Activated naive CD4-positive, alpha-beta T cell treated with anti-CD3 and anti-CD28 coated beads, Interleukin-2, amount 50 U/mL, for 24 hours (primary cell): Measurements from ENCODE around the gene CEP63.

ENCODE experiments used
- H3K27ac Mint-ChIP-seq: one replicate; pipeline ENCODE4 v1.8.0; 2021; ENCODE audit warnings: mild to moderate bottlenecking, mixed read lengths
- H3K27me3 Mint-ChIP-seq: one replicate; pipeline ENCODE4 v1.8.0; 2021; ENCODE audit warnings: mixed read lengths
- H3K36me3 Mint-ChIP-seq: one replicate; pipeline ENCODE4 v1.8.0; 2021; ENCODE audit warnings: mixed read lengths
- H3K4me1 Mint-ChIP-seq: one replicate; pipeline ENCODE4 v1.8.0; 2021; ENCODE audit warnings: mixed read lengths
- H3K4me3 Mint-ChIP-seq: one replicate; pipeline ENCODE4 v1.8.0; 2021; ENCODE audit warnings: mild to moderate bottlenecking, mixed read lengths
- H3K9me3 Mint-ChIP-seq: one replicate; pipeline ENCODE4 v1.8.0; 2021; ENCODE audit warnings: mixed read lengths

The CEP63 gene

GRCh38 chr3:134482622-134483021 lies 3.2 kb upstream of the CEP63 start:
- Mint-ChIP-seq H3K9me3 (no peaks in the 10 kb centered on the region), H3K4me1 (peaks cover 30% of the 10 kb centered on the region), H3K4me3 (no peak overlapping the region), H3K36me3 (peaks cover 18% of the 10 kb centered on the region), H3K27ac (no peak overlapping the region), H3K27me3 (no peaks in the 10 kb centered on the region)

DNA sequence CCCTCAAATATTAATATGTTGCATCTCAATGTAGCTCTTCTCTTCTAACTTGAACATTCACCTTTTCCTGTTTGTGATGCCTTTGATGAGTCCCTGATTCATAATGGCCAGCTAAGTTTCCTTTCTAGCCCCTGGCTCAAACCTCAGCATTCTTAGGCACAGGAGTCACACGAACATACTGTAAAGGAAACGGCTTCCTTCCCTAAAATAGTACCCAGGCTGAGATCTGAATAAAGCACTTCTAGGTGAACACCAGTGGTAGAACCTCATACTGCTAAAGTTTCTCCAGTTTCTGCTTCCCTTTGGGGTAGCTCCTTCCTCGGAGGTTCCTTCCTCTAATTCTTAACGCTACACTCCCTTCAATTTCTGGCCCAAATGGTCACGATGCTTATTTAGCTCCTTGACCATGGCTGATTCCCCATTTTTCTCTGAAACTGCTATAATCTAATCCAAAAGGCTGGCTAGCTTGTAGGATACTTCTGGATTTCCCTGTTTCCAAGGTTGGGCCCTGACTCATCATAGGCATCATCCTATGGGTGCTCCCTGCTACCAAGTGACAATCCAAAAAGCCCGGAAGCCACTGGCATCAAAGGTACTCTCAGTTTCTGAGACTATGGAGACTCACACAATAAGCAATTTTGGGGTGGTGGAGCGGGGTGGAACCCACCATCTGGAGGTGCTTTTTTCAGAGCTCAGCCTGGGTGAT lies 2.5 kb upstream of the CEP63 start:
- H3K4me3 Mint-ChIP-seq = peak overlapping the region; percentile 96
- no peak overlapping the region for H3K27ac Mint-ChIP-seq
- H3K27me3 Mint-ChIP-seq = no peaks in the 10 kb centered on the region
- no peaks in the 10 kb centered on the region for H3K9me3 Mint-ChIP-seq
- H3K4me1 Mint-ChIP-seq = peaks cover 37% of the 10 kb centered on the region
- peaks cover 15% of the 10 kb centered on the region for H3K36me3 Mint-ChIP-seq

DNA sequence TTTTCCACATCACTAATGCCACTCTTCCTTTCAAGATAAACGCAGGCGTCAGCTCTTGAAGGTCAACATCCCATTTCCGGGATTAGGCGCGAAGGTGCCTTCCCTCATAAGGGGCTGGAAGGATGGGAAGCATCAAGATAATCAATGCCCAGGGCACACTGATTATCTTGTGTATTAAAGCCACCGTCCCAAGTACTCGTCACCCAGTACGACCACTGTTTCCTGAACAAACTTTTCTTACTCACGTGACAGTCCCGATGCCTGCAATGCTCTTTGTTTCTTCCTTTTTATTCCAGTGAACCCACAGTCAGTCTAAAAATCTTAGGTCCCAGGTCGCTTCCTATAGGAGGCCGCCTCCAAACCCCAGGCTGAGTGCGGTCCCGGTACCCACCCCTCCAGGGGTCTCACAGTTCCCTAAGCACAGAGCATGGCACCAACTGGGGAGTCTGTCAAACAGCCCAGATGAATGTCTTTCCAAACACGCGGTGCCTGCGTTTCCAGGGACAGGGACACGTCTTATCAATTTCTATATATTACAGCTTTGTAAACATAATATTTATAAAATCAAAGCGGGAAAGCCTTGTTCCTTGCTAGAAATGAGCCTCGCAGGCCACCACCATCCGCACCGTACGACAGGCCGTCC lies 661 bp upstream of the CEP63 start:
- H3K4me3 Mint-ChIP-seq = peak overlapping the region; percentile 96
- H3K4me1 Mint-ChIP-seq = peaks cover 51% of the 10 kb centered on the region
- no peaks in the 10 kb centered on the region for H3K27me3 Mint-ChIP-seq
- H3K9me3 Mint-ChIP-seq = no peaks in the 10 kb centered on the region
- H3K36me3 Mint-ChIP-seq = peaks cover 13% of the 10 kb centered on the region
- H3K27ac Mint-ChIP-seq = peak overlapping the region; percentile 100

- Mint-ChIP-seq H3K36me3 (peaks cover 10% of the 10 kb centered on the region), H3K4me3 (peak overlapping the region; percentile 96), H3K27ac (peak overlapping the region; percentile 56), H3K27me3 (no peaks in the 10 kb centered on the region), H3K4me1 (peaks cover 63% of the 10 kb centered on the region), H3K9me3 (no peaks in the 10 kb centered on the region)
Observed at GRCh38 chr3:134486577-134487041, 752 bp downstream of the CEP63 start.

GRCh38 chr3:134487406-134487805 lies 1.5 kb downstream of the CEP63 start:
- peaks cover 8% of the 10 kb centered on the region for H3K36me3 Mint-ChIP-seq
- no peaks in the 10 kb centered on the region for H3K9me3 Mint-ChIP-seq
- peak overlapping the region; percentile 86 for H3K27ac Mint-ChIP-seq
- H3K4me3 Mint-ChIP-seq = peak overlapping the region; percentile 96
- no peaks in the 10 kb centered on the region for H3K27me3 Mint-ChIP-seq
- peaks cover 65% of the 10 kb centered on the region for H3K4me1 Mint-ChIP-seq

- Mint-ChIP-seq H3K9me3 (no peaks in the 10 kb centered on the region), H3K4me1 (peaks cover 77% of the 10 kb centered on the region), H3K27me3 (no peaks in the 10 kb centered on the region), H3K27ac (no peak overlapping the region), H3K36me3 (peaks cover 41% of the 10 kb centered on the region), H3K4me3 (no peak overlapping the region)
Observed at GRCh38 chr3:134494495-134494894, 8.6 kb downstream of the CEP63 start.

DNA sequence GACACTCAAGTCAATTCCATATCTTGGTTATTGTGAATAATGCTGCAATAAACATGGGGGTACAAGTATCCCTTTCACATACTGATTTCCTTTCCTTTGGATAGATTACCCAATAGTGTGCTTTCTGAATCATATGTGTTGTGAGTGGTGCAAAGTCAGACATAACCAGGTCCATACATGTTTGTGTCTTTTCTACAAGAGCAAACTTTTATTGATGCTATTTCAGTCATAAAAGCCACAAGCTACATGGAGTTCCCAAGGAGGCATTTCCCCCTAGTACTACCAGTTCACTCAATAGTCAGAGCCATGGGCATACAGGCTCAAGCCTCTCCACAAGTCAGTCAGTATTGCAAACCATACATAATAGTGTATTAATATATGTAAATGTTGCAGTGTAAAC lies 10.1 kb downstream of the CEP63 start:
- H3K4me1 Mint-ChIP-seq = peaks cover 73% of the 10 kb centered on the region
- peaks cover 52% of the 10 kb centered on the region for H3K36me3 Mint-ChIP-seq
- H3K4me3 Mint-ChIP-seq = no peak overlapping the region
- H3K9me3 Mint-ChIP-seq = peaks cover 4% of the 10 kb centered on the region
- no peaks in the 10 kb centered on the region for H3K27me3 Mint-ChIP-seq
- no peak overlapping the region for H3K27ac Mint-ChIP-seq

DNA sequence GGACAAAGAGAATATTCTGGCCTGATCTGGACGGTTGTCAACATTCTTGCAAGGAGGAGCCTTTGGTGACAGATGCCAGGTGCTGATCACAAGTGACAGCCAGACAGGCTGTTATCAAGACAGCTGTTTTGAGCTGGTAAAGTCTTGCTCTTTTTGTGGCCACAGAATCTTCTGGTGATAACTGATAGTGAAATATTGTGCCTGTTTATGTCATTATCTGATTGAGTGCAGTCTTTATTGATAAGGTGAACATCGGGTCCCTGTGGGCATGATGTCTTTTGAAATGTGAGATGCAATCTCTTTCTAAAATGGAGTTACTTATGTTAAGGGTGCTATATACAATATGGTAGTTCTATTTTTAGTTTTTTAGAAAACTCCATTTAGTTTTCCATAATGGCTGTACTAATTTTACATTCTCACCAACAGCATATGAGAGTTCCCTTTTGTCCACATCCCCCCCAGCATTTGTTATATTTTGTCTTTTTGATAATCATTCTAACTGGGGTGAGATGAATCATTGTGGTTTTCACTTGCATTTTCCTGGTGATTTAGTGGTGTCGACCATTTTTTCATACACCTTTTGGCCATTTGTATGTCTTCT lies 10.7 kb downstream of the CEP63 start:
- Mint-ChIP-seq H3K9me3 (peaks cover 7% of the 10 kb centered on the region), H3K27ac (no peak overlapping the region), H3K27me3 (no peaks in the 10 kb centered on the region), H3K36me3 (peaks cover 58% of the 10 kb centered on the region), H3K4me3 (no peak overlapping the region), H3K4me1 (peaks cover 73% of the 10 kb centered on the region)

- no peaks in the 10 kb centered on the region for H3K27me3 Mint-ChIP-seq
- peaks cover 35% of the 10 kb centered on the region for H3K9me3 Mint-ChIP-seq
- no peak overlapping the region for H3K4me3 Mint-ChIP-seq
- H3K4me1 Mint-ChIP-seq = peaks cover 64% of the 10 kb centered on the region
- peaks cover 71% of the 10 kb centered on the region for H3K36me3 Mint-ChIP-seq
- H3K27ac Mint-ChIP-seq = no peak overlapping the region
Observed at GRCh38 chr3:134503266-134503665, 17.4 kb downstream of the CEP63 start.

GRCh38 chr3:134504132-134504531 lies 18.3 kb downstream of the CEP63 start:
- H3K27me3 Mint-ChIP-seq = no peaks in the 10 kb centered on the region
- no peak overlapping the region for H3K4me3 Mint-ChIP-seq
- H3K9me3 Mint-ChIP-seq = peaks cover 35% of the 10 kb centered on the region
- H3K4me1 Mint-ChIP-seq = peaks cover 56% of the 10 kb centered on the region
- no peak overlapping the region for H3K27ac Mint-ChIP-seq
- peaks cover 68% of the 10 kb centered on the region for H3K36me3 Mint-ChIP-seq

- Mint-ChIP-seq H3K27me3 (no peaks in the 10 kb centered on the region), H3K4me3 (no peak overlapping the region), H3K36me3 (peaks cover 66% of the 10 kb centered on the region), H3K27ac (no peak overlapping the region), H3K4me1 (peaks cover 50% of the 10 kb centered on the region), H3K9me3 (peaks cover 35% of the 10 kb centered on the region)
Observed at GRCh38 chr3:134505485-134505884, 19.6 kb downstream of the CEP63 start.

GRCh38 chr3:134511500-134511899 lies 25.6 kb downstream of the CEP63 start:
- no peak overlapping the region for H3K4me3 Mint-ChIP-seq
- no peaks in the 10 kb centered on the region for H3K27me3 Mint-ChIP-seq
- no peaks in the 10 kb centered on the region for H3K9me3 Mint-ChIP-seq
- peak overlapping the region; percentile 0 for H3K27ac Mint-ChIP-seq
- peaks cover 45% of the 10 kb centered on the region for H3K36me3 Mint-ChIP-seq
- H3K4me1 Mint-ChIP-seq = peaks cover 9% of the 10 kb centered on the region

- no peak overlapping the region for H3K4me3 Mint-ChIP-seq
- peaks cover 43% of the 10 kb centered on the region for H3K36me3 Mint-ChIP-seq
- peaks cover 13% of the 10 kb centered on the region for H3K4me1 Mint-ChIP-seq
- no peaks in the 10 kb centered on the region for H3K27me3 Mint-ChIP-seq
- no peak overlapping the region for H3K27ac Mint-ChIP-seq
- H3K9me3 Mint-ChIP-seq = peaks cover 8% of the 10 kb centered on the region
Observed at GRCh38 chr3:134516905-134517304, 31.0 kb downstream of the CEP63 start.

GRCh38 chr3:134517791-134518190 lies 31.9 kb downstream of the CEP63 start:
- no peak overlapping the region for H3K27ac Mint-ChIP-seq
- H3K36me3 Mint-ChIP-seq = peaks cover 50% of the 10 kb centered on the region
- no peaks in the 10 kb centered on the region for H3K27me3 Mint-ChIP-seq
- H3K4me1 Mint-ChIP-seq = peaks cover 13% of the 10 kb centered on the region
- no peak overlapping the region for H3K4me3 Mint-ChIP-seq
- peaks cover 8% of the 10 kb centered on the region for H3K9me3 Mint-ChIP-seq

DNA sequence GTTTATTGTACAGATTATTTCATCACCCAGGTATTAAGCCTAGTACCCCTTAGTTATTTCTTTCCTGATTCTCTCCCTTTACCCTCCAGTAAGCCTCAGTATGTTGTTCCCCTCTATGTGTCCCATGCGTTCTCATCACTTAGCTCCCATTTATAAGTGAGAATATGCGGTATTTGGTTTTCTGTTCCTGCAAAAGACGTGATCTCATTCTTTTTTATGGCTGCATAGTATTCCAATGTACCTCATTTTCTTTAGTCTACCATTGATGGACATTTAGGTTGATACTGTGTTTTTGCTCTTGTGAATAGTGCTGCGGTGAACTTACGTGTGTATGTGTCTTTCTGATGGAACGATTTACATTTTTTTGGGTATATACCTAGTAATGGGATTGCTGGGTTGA lies 36.7 kb downstream of the CEP63 start:
- Mint-ChIP-seq H3K36me3 (peaks cover 67% of the 10 kb centered on the region), H3K9me3 (peaks cover 35% of the 10 kb centered on the region), H3K27me3 (no peaks in the 10 kb centered on the region), H3K4me3 (no peak overlapping the region), H3K27ac (no peak overlapping the region), H3K4me1 (peaks cover 15% of the 10 kb centered on the region)

DNA sequence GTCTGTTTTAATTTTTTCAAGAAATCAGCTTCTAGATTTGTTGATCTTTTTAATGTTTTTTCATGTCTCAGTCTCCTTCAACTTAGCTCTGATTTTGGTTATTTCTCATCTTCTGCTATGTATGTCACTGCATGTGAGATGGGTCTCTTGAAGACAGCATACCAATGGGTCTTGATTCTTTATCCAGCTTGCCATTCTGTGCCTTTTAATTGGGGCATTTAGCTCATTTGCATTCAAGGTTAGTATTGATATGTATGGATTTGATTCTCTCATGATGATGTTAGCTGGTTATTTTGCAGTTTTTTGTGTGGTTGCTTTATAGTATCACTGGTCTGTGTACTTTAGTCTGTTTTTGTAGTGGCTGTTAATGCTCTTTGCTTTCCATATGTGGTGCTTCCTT lies 39.4 kb downstream of the CEP63 start:
- H3K4me1 Mint-ChIP-seq = peaks cover 14% of the 10 kb centered on the region
- no peaks in the 10 kb centered on the region for H3K27me3 Mint-ChIP-seq
- no peak overlapping the region for H3K27ac Mint-ChIP-seq
- H3K36me3 Mint-ChIP-seq = peaks cover 52% of the 10 kb centered on the region
- peaks cover 28% of the 10 kb centered on the region for H3K9me3 Mint-ChIP-seq
- H3K4me3 Mint-ChIP-seq = no peak overlapping the region
